Endothelial cell of umbilical vein (primary cell): Measurements from ENCODE around the gene CA5A. TPM values are rescaled to one million over a fixed set of nuclear protein-coding genes. Genes with fewer than 3 reads are reported as not detected.

Experiments used
- BruUV-seq: library from RNA; stranded (reverse); fragments of 400-500 nt; replicated peaks from 2 replicates; lab custom pipeline; 2021; lab: Mats Ljungman, UMichigan
- CTCF ChIA-PET: fragments of 300-600, 350-600 bp; sonication (Branson Sonifier 250); formaldehyde crosslinking; loops from one replicate; lab custom pipeline; 2021; ENCODE audit warnings: antibody characterized with exemption, inconsistent platforms; lab: Charles Lee
- POLR2A ChIA-PET: fragments of 300-600, 350-600 bp; sonication (Branson Sonifier 250); formaldehyde crosslinking; loops from one replicate; lab custom pipeline; 2021; ENCODE audit warnings: antibody characterized with exemption, inconsistent platforms; lab: Charles Lee
- DNase-seq: peaks from one replicate; pipeline ENCODE4 v3.0.0-alpha.2; 2011; ENCODE audit warnings: low read depth, low spot score
- FAIRE-seq: peaks from 2 replicates; lab custom pipeline; 2011; peaks lifted over from hg19 to GRCh38; lab: Jason Lieb, UNC
- H2AFZ ChIP-seq: 2 replicates; pipeline ENCODE4 v1.6.0; 2012; ENCODE audit warnings: low read depth, low read length, control low read depth, inconsistent platforms
- H3K27ac ChIP-seq: 2 replicates; pipeline ENCODE4 v1.5.1; 2011; ENCODE audit warnings: low read depth, mild to moderate bottlenecking, control low read depth, low read length, moderate library complexity; ENCODE audit not compliant: insufficient read depth
- H3K27me3 ChIP-seq, 2 experiments: 2 replicates each; pipeline versions ENCODE4 v1.6.0 to v1.6.1; 2011; ENCODE audit warnings: low read length in 2 of 2, mixed read lengths in 1 of 2; ENCODE audit not compliant: control insufficient read depth in 2 of 2, insufficient read depth in 2 of 2
- H3K36me3 ChIP-seq, 2 experiments: 2 replicates in 1 of 2; 3 replicates in 1 of 2; pipeline ENCODE4 v1.5.1; 2011; ENCODE audit warnings: low read length in 2 of 2, mild to moderate bottlenecking in 1 of 2, moderate library complexity in 1 of 2; ENCODE audit not compliant: control insufficient read depth in 2 of 2, insufficient read depth in 2 of 2; ENCODE audit errors: extremely low read depth in 1 of 2
- H3K4me1 ChIP-seq: 3 replicates; pipeline ENCODE4 v1.5.1; 2011; ENCODE audit warnings: mild to moderate bottlenecking, low read length; ENCODE audit not compliant: control insufficient read depth, insufficient read depth; ENCODE audit errors: extremely low read depth
- H3K4me2 ChIP-seq: 2 replicates; pipeline ENCODE4 v1.6.1; 2011; ENCODE audit warnings: low read length, control low read depth, mixed read lengths; ENCODE audit not compliant: insufficient read depth
- H3K4me3 ChIP-seq, 3 experiments: fragments of 200-600 bp in 1 of 3; sonication (generic), shearing (Covaris generic) in 1 of 3; replicated peaks in 1 of 3; 2 replicates each; pipeline ENCODE4 v1.5.1; 2011 to 2016; ENCODE audit warnings: control low read depth in 3 of 3, low read length in 3 of 3, mild to moderate bottlenecking in 2 of 3, inconsistent platforms in 1 of 3, low read depth in 1 of 3, moderate library complexity in 1 of 3; ENCODE audit not compliant: insufficient read depth in 1 of 3
- H3K79me2 ChIP-seq: 2 replicates; pipeline ENCODE4 v1.6.0; 2012; ENCODE audit warnings: low read length, inconsistent platforms; ENCODE audit not compliant: control insufficient read depth, insufficient read depth
- H3K9ac ChIP-seq: replicated peaks from 2 replicates; pipeline ENCODE3; 2011; ENCODE audit warnings: low read length, control low read depth; ENCODE audit not compliant: insufficient read depth; ENCODE audit errors: extremely low read depth
- H3K9me1 ChIP-seq: replicated peaks from 3 replicates; pipeline ENCODE4 v1.6.0; 2011; ENCODE audit warnings: mild to moderate bottlenecking, low read length; ENCODE audit not compliant: control insufficient read depth, insufficient read depth; ENCODE audit errors: extremely low read depth
- H3K9me3 ChIP-seq: replicated peaks from 2 replicates; pipeline ENCODE4 v1.5.1; 2012; ENCODE audit warnings: low read length, inconsistent platforms; ENCODE audit not compliant: control insufficient read depth, insufficient read depth
- H4K20me1 ChIP-seq: replicated peaks from 2 replicates; pipeline ENCODE3; 2011; ENCODE audit warnings: mild to moderate bottlenecking, low read length; ENCODE audit not compliant: control insufficient read depth, insufficient read depth; ENCODE audit errors: extremely low read depth
- CTCF ChIP-seq, 2 donors: IDR thresholded peaks; 1 replicate in 1 of 2; 2 replicates in 1 of 2; pipeline ENCODE4 v1.5.1; 2011; ENCODE audit warnings: low read length in 2 of 2, mild to moderate bottlenecking in 2 of 2, moderate library complexity in 2 of 2, control low read depth in 1 of 2, inconsistent platforms in 1 of 2, low read depth in 1 of 2; ENCODE audit not compliant: insufficient read depth in 1 of 2; ENCODE audit errors: extremely low read depth in 1 of 2
- EZH2 ChIP-seq: IDR thresholded peaks from 2 replicates; pipeline ENCODE4 v1.6.1; 2012; ENCODE audit warnings: borderline replicate concordance, low read depth, mild to moderate bottlenecking, moderate library complexity, low read length, inconsistent platforms; ENCODE audit not compliant: severe bottlenecking
- FOS ChIP-seq: IDR thresholded peaks from 2 replicates; pipeline ENCODE4 v1.6.1; 2011; ENCODE audit warnings: mild to moderate bottlenecking, low read length, moderate library complexity, borderline replicate concordance; ENCODE audit not compliant: insufficient read depth
- GATA2 ChIP-seq: IDR thresholded peaks from 2 replicates; pipeline ENCODE4 v1.7.0; 2011; ENCODE audit warnings: low read depth, mild to moderate bottlenecking, moderate library complexity, mixed read lengths, low read length; ENCODE audit not compliant: insufficient read length, insufficient read depth
- JUN ChIP-seq: IDR thresholded peaks from 2 replicates; pipeline ENCODE4 v1.6.1; 2011; ENCODE audit warnings: borderline replicate concordance, low read depth; ENCODE audit not compliant: insufficient read length, insufficient read depth
- MYC ChIP-seq: IDR thresholded peaks from one replicate; pipeline ENCODE4 v1.6.1; 2011; ENCODE audit warnings: mild to moderate bottlenecking, low read depth, low read length
- POLR2A ChIP-seq: IDR thresholded peaks from 2 replicates; pipeline ENCODE4 v1.6.1; 2012; ENCODE audit warnings: low read depth, mild to moderate bottlenecking, control low read depth, low read length
- POLR2AphosphoS5 ChIP-seq: IDR thresholded peaks from 2 replicates; pipeline ENCODE4 v1.6.1; 2012; ENCODE audit warnings: low read depth, mild to moderate bottlenecking, control low read depth, low read length, moderate library complexity; ENCODE audit not compliant: insufficient read depth
- dilution Hi-C: fragments of 300-500 bp; cut with MboI; formaldehyde crosslinking; loops from one replicate; pipeline ENCODE4 v1.15.0; 2019; ENCODE audit warnings: low sequenced_read_pairs; ENCODE audit not compliant: extremely low pct_ligation_motif_present
- intact Hi-C: fragments of 100-400 bp; cut with micrococcal nuclease; formaldehyde crosslinking; loops from one replicate; pipeline ENCODE4 v1.10.0; 2022
- polyA plus RNA-seq, 4 experiments: library from polyadenylated mRNA; depleted of rRNA in 3 of 4; stranded (reverse) in 3 of 4; unstranded in 1 of 4; fragments of >200 nt; gene quantifications; 2 replicates each; pipeline versions ENCODE4 v1.2.1 to v1.2.3, GENCODE V29; 2011 to 2012; ENCODE audit warnings: missing spikeins in 1 of 4
- total RNA-seq: library from RNA; stranded (reverse); gene quantifications from 2 replicates; pipeline ENCODE4 v1.2.3, GENCODE V29; 2021
- TF ChIP-seq, protein P1 (sequence below): IDR thresholded peaks from 2 replicates; pipeline ENCODE4 v1.6.1; 2011; ENCODE audit not compliant: insufficient read depth, insufficient read length

Gene CA5A
- total and polyA plus RNA-seq, 2 donors (not counting 3 experiments of a cell fraction or from before 2014, with no cell fraction given), result not detected

DNA sequence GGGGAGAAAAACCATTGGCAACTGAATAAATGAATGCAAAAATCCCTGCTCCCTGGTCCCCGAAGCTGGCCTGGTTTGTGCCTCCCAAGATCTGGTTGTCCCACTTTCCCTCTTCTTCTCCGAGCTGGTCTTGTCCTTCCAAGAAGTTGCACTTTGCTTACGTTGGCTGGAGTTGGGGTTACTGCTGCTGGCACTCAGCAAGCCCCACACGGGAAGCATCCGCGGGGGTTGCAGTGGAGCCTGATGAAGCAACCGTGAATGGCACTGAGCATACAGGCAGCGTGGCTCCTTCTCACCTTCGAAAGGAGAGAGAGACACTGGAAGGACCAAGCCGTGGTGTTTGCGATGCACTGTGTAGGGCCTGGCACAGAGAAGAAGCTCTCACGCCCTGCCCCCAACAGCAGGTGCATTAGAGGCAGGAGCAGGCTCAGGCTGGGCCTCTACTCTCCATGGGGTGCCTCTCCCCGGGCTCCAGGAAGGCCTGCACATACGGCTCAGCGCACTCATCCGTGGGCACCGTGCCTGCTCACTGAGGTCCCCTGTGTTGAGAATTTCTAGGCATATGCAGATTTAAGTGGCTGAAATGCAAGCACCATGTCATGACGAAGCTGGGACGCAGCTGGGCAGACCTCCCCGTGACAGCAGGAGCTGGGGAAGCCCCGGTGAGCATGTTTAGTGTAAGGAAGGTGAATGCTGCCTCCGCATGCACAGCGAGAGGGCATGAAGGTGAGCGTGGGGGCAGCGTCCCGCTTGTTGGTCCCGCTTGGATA lies 12.1 kb downstream of the CA5A start:
- Histone ChIP-seq H4K20me1 (no peaks in the 10 kb centered on the region), H3K4me1 (no peaks in the 10 kb centered on the region), H3K79me2 (no peaks in the 10 kb centered on the region), H3K9me3 (no peaks in the 10 kb centered on the region), H3K9me1 (no peaks in the 10 kb centered on the region), H3K27ac (no peak overlapping the region), H3K9ac (no peak overlapping the region), H3K27me3 (peaks cover 2% of the 10 kb centered on the region in 2 experiments), H3K4me2 (no peak overlapping the region), H3K36me3 (no peaks in the 10 kb centered on the region), H2AFZ (no peak overlapping the region), H3K4me3 (no peak overlapping the region)
- dilution Hi-C loops, result no loop called here
- no TSS peak for BruUV-seq
- CTCF ChIA-PET, result no interaction called here
- DNase-seq (no peak), FAIRE-seq (no peak)
- POLR2A ChIA-PET, result no interaction called here
- TF ChIP-seq CTCF (IDR thresholded peaks at IDR 0.05; ENCODE audit: extremely low read depth in 1 of 2, insufficient read depth in 1 of 2, low read depth in 1 of 2, low read length in 2 of 2), result no peak
- TF ChIP-seq MYC, result no peak
- TF ChIP-seq POLR2AphosphoS5, result no peak
- no peak for TF ChIP-seq FOS
- no peak for TF ChIP-seq EZH2
- TF ChIP-seq POLR2A, result no peak
- TF ChIP-seq, protein P1, sequence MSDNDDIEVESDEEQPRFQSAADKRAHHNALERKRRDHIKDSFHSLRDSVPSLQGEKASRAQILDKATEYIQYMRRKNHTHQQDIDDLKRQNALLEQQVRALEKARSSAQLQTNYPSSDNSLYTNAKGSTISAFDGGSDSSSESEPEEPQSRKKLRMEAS, result no peak
- TF ChIP-seq GATA2, result no peak
- TF ChIP-seq JUN, result no peak
- intact Hi-C loops, result no loop called here
